ENCODE data around the gene CDH23. TPM values are rescaled to one million over a fixed set of nuclear protein-coding genes. Genes with fewer than 3 reads are reported as not detected.

Gene CDH23
- total RNA-seq, 3 donors from 2014 or later, result 1.8 to 3.6 (median 3.0) TPM

DNA sequence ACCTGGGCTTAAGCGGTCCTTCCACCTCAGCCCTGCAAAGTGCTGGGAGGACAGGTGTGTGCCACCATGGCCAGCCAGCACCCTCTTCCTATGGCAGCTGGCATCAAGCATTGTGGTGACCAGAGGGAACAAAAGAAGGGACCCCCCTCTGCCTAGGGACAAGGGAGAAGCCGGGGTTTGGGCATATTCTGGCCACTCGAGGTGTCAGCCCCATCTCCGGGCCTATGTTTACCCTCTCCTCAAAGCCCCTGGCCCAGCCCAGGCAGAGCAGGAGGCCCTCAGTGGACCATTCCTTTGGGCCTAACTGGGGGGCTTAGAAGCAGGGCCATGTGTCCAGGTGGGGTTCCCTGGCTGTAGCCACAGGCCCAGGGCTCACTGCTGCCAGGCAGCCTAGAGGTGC is 352.7 kb downstream of the CDH23 start:
- Histone ChIP-seq H3K36me3 (ENCODE audit: low read depth) (no peaks in the 10 kb centered on the region), H3K4me1 (ENCODE audit: low read depth) (peaks cover 58% of the 10 kb centered on the region), H3K9me3 (no peaks in the 10 kb centered on the region), H3K4me3 (no peak overlapping the region)
- intact Hi-C loops (cut with DNase I, micrococcal nuclease), result no loop called here
- peak in 2 of 3 donors; percentile 39 to 57 for DNase-seq
- ATAC-seq, result no peak
- TF ChIP-seq, protein P1, sequence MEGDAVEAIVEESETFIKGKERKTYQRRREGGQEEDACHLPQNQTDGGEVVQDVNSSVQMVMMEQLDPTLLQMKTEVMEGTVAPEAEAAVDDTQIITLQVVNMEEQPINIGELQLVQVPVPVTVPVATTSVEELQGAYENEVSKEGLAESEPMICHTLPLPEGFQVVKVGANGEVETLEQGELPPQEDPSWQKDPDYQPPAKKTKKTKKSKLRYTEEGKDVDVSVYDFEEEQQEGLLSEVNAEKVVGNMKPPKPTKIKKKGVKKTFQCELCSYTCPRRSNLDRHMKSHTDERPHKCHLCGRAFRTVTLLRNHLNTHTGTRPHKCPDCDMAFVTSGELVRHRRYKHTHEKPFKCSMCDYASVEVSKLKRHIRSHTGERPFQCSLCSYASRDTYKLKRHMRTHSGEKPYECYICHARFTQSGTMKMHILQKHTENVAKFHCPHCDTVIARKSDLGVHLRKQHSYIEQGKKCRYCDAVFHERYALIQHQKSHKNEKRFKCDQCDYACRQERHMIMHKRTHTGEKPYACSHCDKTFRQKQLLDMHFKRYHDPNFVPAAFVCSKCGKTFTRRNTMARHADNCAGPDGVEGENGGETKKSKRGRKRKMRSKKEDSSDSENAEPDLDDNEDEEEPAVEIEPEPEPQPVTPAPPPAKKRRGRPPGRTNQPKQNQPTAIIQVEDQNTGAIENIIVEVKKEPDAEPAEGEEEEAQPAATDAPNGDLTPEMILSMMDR (IDR thresholded peaks at IDR 0.05), result no peak

DNA sequence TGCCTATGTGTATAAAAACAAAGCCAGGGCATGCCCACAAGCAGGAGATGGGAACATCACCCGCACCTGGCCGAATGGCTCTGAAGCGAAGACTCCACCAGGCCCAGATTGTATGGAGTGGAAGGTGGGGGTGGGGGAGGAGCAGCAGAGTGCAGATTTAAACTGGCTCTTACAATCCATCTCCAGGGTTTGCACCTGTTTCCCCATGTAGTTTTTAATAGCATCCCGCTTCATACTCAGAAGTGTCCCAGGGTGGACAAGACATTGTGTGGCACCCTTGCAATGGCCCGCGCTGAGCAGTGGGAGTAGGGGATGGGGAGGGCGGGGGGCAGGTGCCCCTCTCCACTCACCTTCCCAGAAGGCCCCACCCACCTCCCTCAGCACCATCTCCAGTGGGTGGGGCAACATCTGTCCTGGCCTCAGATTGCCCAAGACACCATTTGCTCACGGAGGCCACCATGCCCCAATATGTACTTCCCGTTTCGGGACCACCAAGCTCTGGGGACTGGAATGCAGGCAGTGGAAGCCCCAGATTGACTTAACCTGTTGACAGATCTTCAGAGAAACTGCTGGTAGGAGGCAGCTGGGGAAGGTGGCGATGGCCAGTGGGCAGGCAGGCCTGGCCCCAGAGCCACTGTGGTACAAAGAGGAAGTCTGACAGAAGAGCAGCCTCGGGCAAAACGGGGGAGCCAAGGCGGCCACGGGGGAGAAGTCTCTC is 353.6 kb downstream of the CDH23 start:
- H3K4me3 ChIP-seq, result no peak overlapping the region
- TF ChIP-seq, protein P1 (IDR thresholded peaks at IDR 0.05), result no peak
- H3K4me1 ChIP-seq (ENCODE audit: low read depth), result peaks cover 64% of the 10 kb centered on the region
- DNase-seq (peak in 2 of 3 donors; percentile 41 to 58), ATAC-seq (no peak)
- intact Hi-C loops (cut with DNase I, micrococcal nuclease), result no loop called here
- no peaks in the 10 kb centered on the region for H3K36me3 ChIP-seq (ENCODE audit: low read depth)
- no peaks in the 10 kb centered on the region for H3K9me3 ChIP-seq

DNA sequence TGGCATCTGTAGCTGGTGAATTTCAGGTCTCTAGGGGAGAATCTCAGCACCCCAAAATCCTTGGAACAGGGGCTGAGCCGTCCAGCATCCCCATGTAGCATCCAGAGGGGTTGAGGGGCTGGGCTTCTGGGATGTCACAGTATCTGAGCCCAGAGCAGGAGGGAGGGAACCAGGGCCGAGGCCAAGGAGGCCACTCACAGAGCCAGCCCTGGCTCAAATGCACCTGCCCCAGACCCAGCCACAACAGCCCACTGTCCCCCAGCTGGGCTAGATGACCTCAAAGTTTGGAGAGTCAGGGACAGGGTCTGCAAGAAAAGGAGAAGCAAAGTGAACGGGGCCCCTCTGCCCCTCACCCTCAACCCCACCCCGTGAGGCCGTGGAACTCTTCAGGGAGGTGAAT is 354.3 kb downstream of the CDH23 start:
- H3K36me3 ChIP-seq (ENCODE audit: low read depth), result no peaks in the 10 kb centered on the region
- no peak overlapping the region for H3K4me3 ChIP-seq
- TF ChIP-seq, protein P1 (IDR thresholded peaks at IDR 0.05), result no peak
- H3K9me3 ChIP-seq, result no peaks in the 10 kb centered on the region
- DNase-seq, result peak in 2 of 3 donors; percentile 35 to 52
- ATAC-seq, result no peak
- peaks cover 60% of the 10 kb centered on the region for H3K4me1 ChIP-seq (ENCODE audit: low read depth)
- intact Hi-C loops (cut with DNase I, micrococcal nuclease), result no loop called here

DNA sequence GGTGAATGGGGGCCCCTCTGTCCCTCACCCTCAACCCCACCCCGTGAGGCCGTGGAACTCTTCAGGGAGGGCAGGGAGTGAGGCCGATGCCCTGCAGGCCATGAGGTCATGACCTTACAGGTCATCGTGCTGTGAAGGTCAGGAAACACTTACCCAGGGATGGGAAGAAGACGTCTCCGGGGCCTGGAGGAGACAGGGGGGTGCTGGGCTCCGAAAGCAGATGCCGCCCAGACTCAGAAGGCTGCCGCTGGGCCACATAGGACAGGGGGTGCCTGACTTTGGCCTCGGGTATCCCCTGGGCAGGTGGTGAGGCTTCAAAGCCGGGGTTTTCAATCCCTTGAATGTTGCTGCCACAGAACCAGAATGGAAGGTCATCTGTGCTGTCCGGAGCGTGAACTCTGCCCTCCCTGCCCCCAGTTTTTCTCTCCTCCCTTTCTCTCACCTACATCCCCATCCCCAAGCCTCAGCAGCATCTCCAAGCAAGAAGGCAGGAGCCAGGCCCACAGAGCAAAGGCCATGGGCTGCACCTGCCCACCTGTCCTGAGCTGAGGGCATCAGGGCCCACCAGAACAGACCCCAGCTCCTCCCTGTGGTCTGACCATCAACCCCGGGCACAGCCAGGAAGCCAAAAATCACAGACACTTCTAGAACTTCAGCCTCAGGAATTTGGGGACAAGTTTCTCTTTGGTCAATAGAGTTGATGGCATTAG is 354.9 kb downstream of the CDH23 start:
- ATAC-seq (no peak), DNase-seq (peak in 2 of 3 donors; percentile 28 to 53)
- Histone ChIP-seq H3K4me3 (no peak overlapping the region), H3K4me1 (ENCODE audit: low read depth) (peaks cover 53% of the 10 kb centered on the region), H3K9me3 (no peaks in the 10 kb centered on the region), H3K36me3 (ENCODE audit: low read depth) (no peaks in the 10 kb centered on the region)
- TF ChIP-seq, protein P1 (IDR thresholded peaks at IDR 0.05), result no peak
- intact Hi-C loops (cut with DNase I, micrococcal nuclease), result no loop called here

DNA sequence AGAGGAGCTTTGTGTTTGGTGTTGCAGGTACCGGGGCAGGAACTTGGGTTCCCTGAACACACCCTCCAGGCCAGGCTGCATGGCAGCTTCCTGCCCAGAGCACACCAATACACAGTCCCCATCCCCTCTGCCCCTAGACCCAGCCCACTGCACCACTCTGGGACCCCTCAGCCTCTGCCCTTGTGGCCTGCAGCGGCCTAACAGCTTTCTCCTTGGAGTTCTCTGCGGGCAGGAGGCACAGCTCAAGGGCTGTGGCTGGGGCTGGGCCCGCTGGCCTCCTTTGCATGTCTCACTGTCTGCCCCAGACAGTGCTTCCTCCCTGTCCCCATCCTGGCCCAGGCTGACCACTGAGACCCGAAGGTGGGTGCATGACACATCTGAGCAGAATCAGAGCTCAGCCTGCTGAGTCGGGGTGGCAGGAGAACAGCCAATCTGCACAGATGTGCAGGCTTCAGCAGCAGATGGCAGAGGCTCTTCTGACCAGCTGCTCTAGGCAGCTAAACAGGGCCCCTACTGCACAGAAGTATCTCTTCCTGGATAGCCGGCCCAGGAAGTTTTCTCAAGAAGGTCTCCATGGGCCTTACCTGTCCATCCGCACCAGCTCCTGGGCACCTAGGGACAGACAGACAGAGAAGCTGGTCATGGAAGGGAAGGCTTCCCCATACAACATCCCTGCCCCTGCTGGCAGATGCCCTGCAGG is 355.8 kb downstream of the CDH23 start:
- no peaks in the 10 kb centered on the region for H3K36me3 ChIP-seq (ENCODE audit: low read depth)
- H3K4me1 ChIP-seq (ENCODE audit: low read depth), result peaks cover 45% of the 10 kb centered on the region
- H3K4me3 ChIP-seq, result no peak overlapping the region
- ATAC-seq (peak; percentile 3), DNase-seq (peak in 2 of 3 donors; percentile 52 to 67)
- no peaks in the 10 kb centered on the region for H3K9me3 ChIP-seq
- TF ChIP-seq, protein P1 (IDR thresholded peaks at IDR 0.05), result no peak
- intact Hi-C loops (cut with DNase I, micrococcal nuclease), result no loop called here
